Esophagus mucosa (tissue), 1 donor: ENCODE data around the gene GET3. TPM values are rescaled to one million over a fixed set of nuclear protein-coding genes. Genes with fewer than 3 reads are reported as not detected.
A peak's percentile ranks its signal among the peaks of the same experiment; 100 is the strongest.
"Not testable (repeated sequence)": the region's sequence is repeated elsewhere in the genome, so short reads cannot be mapped to it uniquely, and the experiment has no call there.

ENCODE experiments used
- ATAC-seq: fragments of 200-7000 bp; cut with Tn5 transposase; one replicate; pipeline ENCODE4 v1.9.1; 2020
- total RNA-seq: library from RNA; stranded (reverse); gene quantifications from one replicate; pipeline ENCODE4 v1.2.4, GENCODE V29; 2023
- donor health status: DM: yes; HTN: yes; CAD: no.

The GET3 gene
- total RNA-seq, 1 donor from 2014 or later = 60.9 TPM

- ATAC-seq = no peak
Measured at GRCh38 chr19:12720296-12720695, 17.0 kb upstream of the GET3 start.

- peak; percentile 2 for ATAC-seq
Measured at GRCh38 chr19:12720851-12721655, 16.2 kb upstream of the GET3 start.

GRCh38 chr19:12721656-12722565 is 15.4 kb upstream of the GET3 start:
- ATAC-seq = peak; percentile 70

GRCh38 chr19:12722566-12723380 is 14.5 kb upstream of the GET3 start:
- peak; percentile 87 for ATAC-seq

GRCh38 chr19:12723381-12723640 is 14.0 kb upstream of the GET3 start:
- ATAC-seq = no peak

GRCh38 chr19:12723641-12724426 is 13.5 kb upstream of the GET3 start, which contains the start of gene TNPO2:
Gene TNPO2 (minus strand): TSS chr19:12723932. CDS start chr19:12720977, 2,955 bp downstream.
- ATAC-seq = peak; percentile 1

- ATAC-seq = not testable (repeated sequence)
Measured at GRCh38 chr19:12725612-12726011, 11.7 kb upstream of the GET3 start.

- ATAC-seq = no peak
Measured at GRCh38 chr19:12726988-12727316, 10.3 kb upstream of the GET3 start.

- ATAC-seq = peak; percentile 16
Measured at GRCh38 chr19:12727745-12728433, 9.4 kb upstream of the GET3 start.

GRCh38 chr19:12730064-12730463 is 7.2 kb upstream of the GET3 start:
- ATAC-seq = no peak

GRCh38 chr19:12731337-12731736 is 6.0 kb upstream of the GET3 start:
- ATAC-seq = no peak

- ATAC-seq = no peak
Measured at GRCh38 chr19:12733369-12734214, 3.7 kb upstream of the GET3 start.

- ATAC-seq = no peak
Measured at GRCh38 chr19:12737835-12738351, 596 bp downstream of the GET3 start.

GRCh38 chr19:12745166-12745897 is 8.0 kb downstream of the GET3 start:
- peak; percentile 30 for ATAC-seq

GRCh38 chr19:12748489-12748888 is 11.2 kb downstream of the GET3 start:
- no peak for ATAC-seq

- peak; percentile 9 for ATAC-seq
Measured at GRCh38 chr19:12749938-12750521, 12.7 kb downstream of the GET3 start.

- no peak for ATAC-seq
Measured at GRCh38 chr19:12750851-12751250, 13.6 kb downstream of the GET3 start.

- no peak for ATAC-seq
Measured at GRCh38 chr19:12751635-12752034, 14.3 kb downstream of the GET3 start, which contains the start of gene BEST2. Gene BEST2 (plus strand): TSS chr19:12751791. CDS start chr19:12752593, 802 bp downstream.
